ENCODE data around the gene ITPR3. TPM values are rescaled to one million over a fixed set of nuclear protein-coding genes. Genes with fewer than 3 reads are reported as not detected.

ITPR3 gene
- total RNA-seq, 1 experiment from 2014 or later: 23.4 TPM

DNA sequence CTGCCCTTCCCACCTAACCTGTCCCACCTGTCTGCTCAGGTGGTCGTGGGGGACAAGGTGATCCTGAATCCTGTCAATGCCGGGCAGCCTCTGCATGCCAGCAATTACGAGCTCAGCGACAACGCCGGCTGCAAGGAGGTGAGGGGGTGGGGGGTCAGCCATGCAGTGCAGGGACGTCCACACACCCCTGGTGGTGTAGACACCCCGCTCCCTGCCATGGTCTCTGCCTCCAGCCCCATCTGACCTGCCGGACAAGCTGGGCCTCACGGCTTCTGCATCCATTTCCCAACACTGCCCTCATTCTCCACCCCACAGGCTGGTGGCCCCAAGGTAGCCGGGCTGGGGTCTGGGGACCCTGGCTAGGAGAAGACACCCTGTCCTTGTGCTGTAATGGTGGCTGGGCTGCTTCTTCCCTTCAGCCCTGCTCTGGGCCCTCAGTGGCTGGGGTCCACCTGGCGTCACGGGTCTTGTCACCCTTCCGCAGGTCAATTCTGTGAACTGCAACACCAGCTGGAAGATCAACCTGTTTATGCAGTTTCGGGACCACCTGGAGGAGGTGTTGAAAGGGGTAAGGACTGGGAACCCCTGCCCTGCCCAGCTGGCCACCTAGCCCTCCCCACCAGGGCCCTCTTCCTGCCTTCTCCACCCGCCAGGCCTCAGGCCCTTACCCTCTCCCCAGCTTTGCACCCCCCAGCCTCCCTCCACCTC lies 38.0 kb downstream of the ITPR3 start:
- no peaks in the 10 kb centered on the region for H3K27me3 ChIP-seq (ENCODE audit: control insufficient read depth, insufficient read depth, low read length)
- no peak overlapping the region for H3K4me3 ChIP-seq (ENCODE audit: insufficient read depth, low read depth, low read length)
- DNase-seq: peak; percentile 58

DNA sequence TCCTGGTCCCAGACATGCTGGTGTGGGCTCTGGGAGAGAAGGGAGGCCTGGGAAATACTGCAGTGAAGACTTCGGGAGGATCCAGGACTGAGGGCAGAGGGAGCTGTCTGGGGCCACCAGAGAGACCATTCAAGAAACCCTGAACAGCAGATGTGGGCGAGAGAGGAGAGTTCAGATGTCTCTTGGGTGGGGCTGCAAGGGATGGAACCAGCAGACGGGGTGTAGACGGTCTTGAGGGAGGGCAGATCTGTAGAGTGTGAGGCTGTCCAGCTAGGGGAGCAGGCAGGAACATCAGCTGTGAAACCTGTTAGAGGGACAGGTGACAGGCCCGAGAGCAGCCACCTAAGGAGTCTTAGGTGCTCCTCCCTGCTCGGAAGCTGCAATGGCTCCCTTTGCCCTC lies 38.9 kb downstream of the ITPR3 start:
- Histone ChIP-seq H3K36me3 (replicated peaks; ENCODE audit: control insufficient read depth, insufficient read depth, low read length) (peaks cover 5% of the 10 kb centered on the region), H3K4me3 (ENCODE audit: insufficient read depth, low read depth, low read length) (no peak overlapping the region), H3K27me3 (ENCODE audit: control insufficient read depth, insufficient read depth, low read length) (no peaks in the 10 kb centered on the region)
- no peak for DNase-seq

More for the DNA sequence above, 38.0 kb downstream of the ITPR3 start:
- peaks cover 5% of the 10 kb centered on the region for H3K36me3 ChIP-seq (replicated peaks; ENCODE audit: control insufficient read depth, insufficient read depth, low read length)

DNA sequence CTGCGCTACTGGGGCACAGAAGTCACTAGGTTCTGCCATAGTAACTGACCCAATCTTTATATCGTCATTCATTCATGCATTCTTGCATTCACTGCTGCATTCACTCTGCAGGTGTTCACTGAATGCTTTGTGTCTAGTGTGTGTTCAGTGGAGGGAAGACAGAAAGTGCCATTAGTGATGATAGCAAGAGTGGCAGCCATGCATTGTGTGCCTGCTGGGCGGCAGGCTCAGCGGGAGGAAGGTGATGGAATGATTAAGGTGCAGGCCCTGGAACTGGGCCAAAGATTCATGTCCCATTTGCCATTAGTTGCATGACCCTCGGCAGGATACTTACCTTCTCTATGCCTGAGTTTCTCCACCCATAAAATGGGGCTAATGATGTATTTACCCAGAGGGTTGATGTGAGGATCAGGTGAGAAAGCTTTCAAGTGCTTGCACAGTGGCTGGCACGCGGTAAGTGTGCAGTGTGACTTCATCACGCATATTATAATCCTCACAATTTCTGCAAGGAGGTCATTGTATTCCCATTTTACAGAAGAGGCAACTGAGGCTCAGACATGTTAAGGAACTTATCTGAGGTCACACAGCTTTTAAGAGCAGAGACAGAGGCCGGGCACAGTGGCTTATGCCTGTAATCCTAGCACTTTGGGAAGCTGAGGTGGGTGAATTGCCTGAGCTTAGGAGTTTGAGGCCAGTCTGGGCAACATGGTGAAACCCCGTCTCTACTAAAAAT lies 40.1 kb downstream of the ITPR3 start:
- no peak for DNase-seq
- Histone ChIP-seq H3K36me3 (replicated peaks; ENCODE audit: control insufficient read depth, insufficient read depth, low read length) (peaks cover 5% of the 10 kb centered on the region), H3K4me3 (ENCODE audit: insufficient read depth, low read depth, low read length) (no peak overlapping the region), H3K27me3 (ENCODE audit: control insufficient read depth, insufficient read depth, low read length) (no peaks in the 10 kb centered on the region)

DNA sequence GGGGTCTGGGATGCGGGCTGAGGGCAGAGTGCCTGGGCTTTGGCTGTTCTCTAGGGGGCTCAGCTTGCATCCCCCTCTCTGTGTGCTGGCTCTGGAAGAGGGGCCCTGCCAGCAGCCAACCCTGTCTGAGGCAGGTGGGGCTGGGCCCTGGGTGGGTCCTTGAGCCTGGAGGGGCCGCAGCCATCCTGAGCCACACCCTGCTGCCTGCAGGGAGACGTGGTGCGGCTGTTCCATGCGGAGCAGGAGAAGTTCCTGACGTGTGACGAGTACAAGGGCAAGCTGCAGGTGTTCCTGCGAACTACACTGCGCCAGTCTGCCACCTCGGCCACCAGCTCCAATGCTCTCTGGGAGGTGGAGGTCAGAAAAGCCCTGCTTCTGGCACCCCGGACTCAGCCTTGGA lies 41.2 kb downstream of the ITPR3 start:
- peaks cover 9% of the 10 kb centered on the region for H3K36me3 ChIP-seq (replicated peaks; ENCODE audit: control insufficient read depth, insufficient read depth, low read length)
- no peak for DNase-seq
- no peak overlapping the region for H3K4me3 ChIP-seq (ENCODE audit: insufficient read depth, low read depth, low read length)
- H3K27me3 ChIP-seq (ENCODE audit: control insufficient read depth, insufficient read depth, low read length): no peaks in the 10 kb centered on the region

DNA sequence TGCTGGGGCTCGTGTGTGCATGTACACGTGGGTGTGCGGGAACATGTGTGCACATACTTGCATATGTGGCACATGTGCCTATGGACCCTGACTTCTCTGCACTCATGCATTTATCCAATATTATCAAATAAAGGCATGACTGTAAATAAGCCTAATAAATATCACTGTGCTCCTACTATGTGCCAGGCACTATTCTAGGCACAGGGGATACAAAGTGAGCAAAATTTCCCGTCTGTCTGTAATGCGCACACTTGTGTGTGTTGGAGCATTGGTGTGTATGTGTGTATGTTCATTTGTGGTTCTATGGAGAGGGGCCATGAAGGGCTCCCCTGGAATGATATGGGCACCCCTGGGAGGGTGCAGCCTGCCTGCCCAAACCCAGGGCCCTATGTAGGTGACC lies 41.9 kb downstream of the ITPR3 start:
- no peak for DNase-seq
- Histone ChIP-seq H3K4me3 (ENCODE audit: insufficient read depth, low read depth, low read length) (no peak overlapping the region), H3K27me3 (ENCODE audit: control insufficient read depth, insufficient read depth, low read length) (no peaks in the 10 kb centered on the region), H3K36me3 (replicated peaks; ENCODE audit: control insufficient read depth, insufficient read depth, low read length) (peaks cover 12% of the 10 kb centered on the region)

DNA sequence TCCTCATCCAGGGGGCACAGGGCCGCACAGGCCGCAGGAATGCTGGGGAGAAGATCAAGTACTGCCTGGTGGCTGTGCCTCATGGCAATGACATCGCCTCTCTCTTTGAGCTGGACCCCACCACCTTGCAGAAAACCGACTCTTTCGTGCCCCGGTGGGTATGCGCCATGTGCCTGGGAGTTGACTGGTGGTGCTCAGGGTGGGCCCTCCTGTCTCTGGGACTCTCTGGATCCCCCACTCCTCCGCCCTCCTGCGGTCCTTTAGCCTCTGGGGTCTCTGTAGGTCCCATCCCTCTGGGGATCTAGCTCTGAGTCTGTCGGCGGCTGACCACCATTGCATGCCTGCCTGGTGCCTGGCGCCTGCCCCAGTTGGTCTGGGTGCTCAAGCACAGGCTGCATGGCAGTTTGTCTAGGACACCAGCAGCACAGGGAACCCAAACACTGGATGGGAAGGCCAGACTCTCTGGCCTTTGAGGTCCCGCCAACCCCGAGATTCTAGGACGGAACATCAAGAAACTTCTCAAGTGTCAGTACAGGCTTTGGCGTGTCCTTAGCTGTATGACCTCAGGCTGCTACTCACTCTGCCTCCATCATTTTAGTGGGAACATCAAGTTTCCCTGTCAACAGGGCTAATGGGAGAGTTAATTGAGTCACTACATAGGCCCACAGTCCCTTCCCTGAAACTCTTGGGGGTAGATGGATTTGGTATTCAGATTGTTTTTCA lies 42.8 kb downstream of the ITPR3 start:
- peaks cover 12% of the 10 kb centered on the region for H3K36me3 ChIP-seq (replicated peaks; ENCODE audit: control insufficient read depth, insufficient read depth, low read length)
- no peaks in the 10 kb centered on the region for H3K27me3 ChIP-seq (ENCODE audit: control insufficient read depth, insufficient read depth, low read length)
- no peak overlapping the region for H3K4me3 ChIP-seq (ENCODE audit: insufficient read depth, low read depth, low read length)
- no peak for DNase-seq

DNA sequence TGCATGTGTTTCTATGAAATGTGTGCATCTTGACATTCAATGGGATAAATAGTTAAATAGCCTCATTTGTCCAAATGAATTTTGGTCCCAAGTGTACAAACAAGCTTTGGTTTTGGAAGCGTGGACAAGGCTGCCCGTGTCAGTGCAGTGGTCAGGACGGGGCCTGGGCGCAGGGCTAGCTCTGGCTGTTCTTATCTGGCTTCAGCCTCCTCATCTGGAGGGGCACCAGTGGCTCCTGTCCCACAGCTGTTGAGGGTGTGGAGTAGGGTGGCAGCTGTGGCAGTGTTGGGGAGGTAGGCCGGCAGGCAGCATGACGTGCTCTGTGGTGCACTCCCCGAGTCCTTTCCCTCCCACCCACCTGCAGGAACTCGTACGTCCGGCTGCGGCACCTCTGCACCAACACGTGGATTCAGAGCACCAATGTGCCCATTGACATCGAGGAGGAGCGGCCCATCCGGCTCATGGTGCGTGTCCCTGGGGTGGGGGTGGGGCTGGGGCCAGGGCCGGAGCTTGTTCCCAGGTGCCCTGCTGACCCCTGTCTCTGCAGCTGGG lies 43.5 kb downstream of the ITPR3 start:
- Histone ChIP-seq H3K36me3 (replicated peaks; ENCODE audit: control insufficient read depth, insufficient read depth, low read length) (peaks cover 10% of the 10 kb centered on the region), H3K4me3 (ENCODE audit: insufficient read depth, low read depth, low read length) (no peak overlapping the region), H3K27me3 (ENCODE audit: control insufficient read depth, insufficient read depth, low read length) (no peaks in the 10 kb centered on the region)
- no peak for DNase-seq

DNA sequence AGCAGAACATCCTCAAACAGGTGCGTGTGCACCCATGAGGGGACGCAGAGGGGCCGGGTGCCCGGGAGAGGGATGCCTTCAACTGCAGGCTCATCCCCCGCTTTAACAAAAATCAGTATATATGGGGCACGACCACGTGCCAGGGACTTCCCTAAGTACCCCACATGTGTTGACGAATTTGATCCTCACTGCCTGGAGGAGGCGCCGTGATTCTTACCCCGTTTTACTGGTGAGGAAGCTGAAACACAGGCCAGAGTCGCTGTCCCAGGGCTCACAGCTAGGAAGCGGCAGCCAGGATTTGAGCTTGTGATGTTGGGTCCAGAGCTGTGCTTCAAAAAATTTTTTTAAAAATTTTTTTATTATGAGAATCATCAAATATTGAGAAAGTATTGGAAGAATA lies 44.8 kb downstream of the ITPR3 start:
- H3K27me3 ChIP-seq (ENCODE audit: control insufficient read depth, insufficient read depth, low read length): no peaks in the 10 kb centered on the region
- H3K4me3 ChIP-seq (ENCODE audit: insufficient read depth, low read depth, low read length): no peak overlapping the region
- DNase-seq: peak; percentile 81
- peaks cover 10% of the 10 kb centered on the region for H3K36me3 ChIP-seq (replicated peaks; ENCODE audit: control insufficient read depth, insufficient read depth, low read length)

DNA sequence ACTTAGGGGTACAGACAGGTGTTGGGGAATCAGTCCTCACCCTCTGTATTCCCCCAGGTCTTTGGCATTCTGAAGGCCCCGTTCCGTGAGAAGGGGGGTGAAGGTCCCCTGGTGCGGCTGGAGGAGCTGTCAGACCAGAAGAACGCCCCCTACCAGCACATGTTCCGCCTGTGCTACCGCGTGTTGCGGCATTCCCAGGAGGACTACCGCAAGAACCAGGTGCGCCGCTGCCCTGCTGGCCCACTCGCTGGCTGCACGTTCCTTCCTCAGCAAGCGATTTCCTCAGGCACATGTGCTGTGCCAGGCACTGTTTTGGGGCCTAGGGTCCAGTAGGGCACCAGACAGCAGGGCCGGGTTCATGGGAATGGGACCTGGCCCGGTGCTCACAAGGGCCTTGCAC lies 46.0 kb downstream of the ITPR3 start:
- DNase-seq: peak; percentile 66
- Histone ChIP-seq H3K36me3 (replicated peaks; ENCODE audit: control insufficient read depth, insufficient read depth, low read length) (peaks cover 10% of the 10 kb centered on the region), H3K27me3 (ENCODE audit: control insufficient read depth, insufficient read depth, low read length) (no peaks in the 10 kb centered on the region), H3K4me3 (ENCODE audit: insufficient read depth, low read depth, low read length) (no peak overlapping the region)

DNA sequence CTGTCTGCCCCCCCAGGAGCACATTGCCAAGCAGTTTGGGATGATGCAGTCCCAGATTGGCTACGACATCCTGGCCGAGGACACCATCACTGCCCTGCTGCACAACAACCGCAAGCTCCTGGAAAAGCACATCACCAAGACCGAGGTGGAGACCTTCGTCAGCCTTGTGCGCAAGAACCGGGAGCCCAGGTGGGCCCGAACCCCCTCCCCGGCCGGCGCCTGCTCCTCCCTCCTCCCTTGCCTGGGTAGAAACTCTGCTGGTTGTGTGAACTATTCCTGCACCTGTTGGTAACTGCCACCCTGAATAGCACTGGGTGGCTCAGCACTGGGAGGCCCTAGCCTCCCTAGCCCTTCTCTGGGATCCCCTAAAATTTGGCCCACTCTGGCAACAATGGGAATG lies 46.7 kb downstream of the ITPR3 start:
- no peak for DNase-seq
- Histone ChIP-seq H3K27me3 (ENCODE audit: control insufficient read depth, insufficient read depth, low read length) (no peaks in the 10 kb centered on the region), H3K36me3 (replicated peaks; ENCODE audit: control insufficient read depth, insufficient read depth, low read length) (peaks cover 10% of the 10 kb centered on the region), H3K4me3 (ENCODE audit: insufficient read depth, low read depth, low read length) (no peak overlapping the region)

DNA sequence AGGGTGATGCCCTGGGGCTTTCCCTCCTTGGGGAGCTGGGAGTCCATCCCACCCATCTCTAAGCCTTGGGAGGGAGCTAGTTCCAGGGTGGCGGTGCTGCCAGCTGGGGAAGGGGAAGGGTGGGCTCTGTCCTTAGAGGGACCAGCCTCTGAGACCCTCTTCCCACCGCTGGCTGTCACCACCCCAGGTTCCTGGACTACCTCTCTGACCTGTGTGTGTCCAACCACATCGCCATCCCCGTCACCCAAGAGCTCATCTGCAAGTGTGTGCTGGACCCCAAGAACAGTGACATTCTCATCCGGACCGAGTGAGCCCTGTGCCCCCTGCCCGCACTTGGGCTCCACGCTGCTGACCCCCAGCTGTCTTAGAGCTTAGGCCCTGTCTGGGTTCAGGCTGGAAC lies 47.2 kb downstream of the ITPR3 start:
- no peak for DNase-seq
- no peak overlapping the region for H3K4me3 ChIP-seq (ENCODE audit: insufficient read depth, low read depth, low read length)
- H3K27me3 ChIP-seq (ENCODE audit: control insufficient read depth, insufficient read depth, low read length): no peaks in the 10 kb centered on the region
- peaks cover 10% of the 10 kb centered on the region for H3K36me3 ChIP-seq (replicated peaks; ENCODE audit: control insufficient read depth, insufficient read depth, low read length)

DNA sequence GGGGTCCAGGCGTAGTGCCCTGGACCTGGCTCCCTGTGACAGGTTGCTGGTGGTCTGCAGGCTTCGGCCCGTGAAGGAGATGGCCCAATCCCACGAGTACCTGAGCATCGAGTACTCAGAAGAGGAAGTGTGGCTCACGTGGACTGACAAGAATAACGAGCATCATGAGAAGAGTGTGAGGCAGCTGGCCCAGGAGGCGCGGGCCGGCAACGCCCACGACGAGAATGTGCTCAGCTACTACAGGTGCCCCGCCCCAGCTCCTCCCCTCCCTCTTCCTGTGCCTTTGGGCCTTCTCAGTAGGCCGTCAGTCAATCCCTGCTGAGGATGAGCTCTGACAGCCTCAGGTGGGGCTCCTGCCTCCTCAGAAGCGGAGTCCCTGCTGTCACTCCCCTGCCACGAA lies 47.8 kb downstream of the ITPR3 start:
- peaks cover 12% of the 10 kb centered on the region for H3K36me3 ChIP-seq (replicated peaks; ENCODE audit: control insufficient read depth, insufficient read depth, low read length)
- no peak for DNase-seq
- no peak overlapping the region for H3K4me3 ChIP-seq (ENCODE audit: insufficient read depth, low read depth, low read length)
- no peaks in the 10 kb centered on the region for H3K27me3 ChIP-seq (ENCODE audit: control insufficient read depth, insufficient read depth, low read length)

DNA sequence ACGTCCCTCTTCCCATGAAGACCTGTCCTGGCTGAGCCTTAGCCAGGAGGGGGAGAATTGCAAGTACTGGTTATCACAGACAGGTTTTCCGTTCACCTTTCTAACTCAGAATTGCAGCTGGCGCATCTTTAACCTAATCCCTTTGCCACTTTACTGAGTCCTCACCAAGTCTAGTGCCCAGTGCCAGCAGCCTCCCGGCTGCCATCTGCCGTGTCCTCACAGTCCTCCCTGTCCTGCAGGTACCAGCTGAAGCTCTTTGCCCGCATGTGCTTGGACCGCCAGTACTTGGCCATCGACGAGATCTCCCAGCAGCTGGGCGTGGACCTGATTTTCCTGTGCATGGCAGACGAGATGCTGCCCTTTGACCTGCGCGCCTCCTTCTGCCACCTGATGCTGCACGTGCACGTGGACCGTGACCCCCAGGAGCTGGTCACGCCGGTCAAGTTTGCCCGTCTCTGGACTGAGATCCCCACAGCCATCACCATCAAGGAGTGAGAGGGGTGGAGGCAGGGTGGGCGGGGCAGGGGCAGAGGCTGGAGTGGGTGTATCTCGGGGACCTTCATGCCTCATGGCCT lies 49.1 kb downstream of the ITPR3 start:
- H3K4me3 ChIP-seq (ENCODE audit: insufficient read depth, low read depth, low read length): no peak overlapping the region
- peaks cover 12% of the 10 kb centered on the region for H3K36me3 ChIP-seq (replicated peaks; ENCODE audit: control insufficient read depth, insufficient read depth, low read length)
- no peaks in the 10 kb centered on the region for H3K27me3 ChIP-seq (ENCODE audit: control insufficient read depth, insufficient read depth, low read length)
- no peak for DNase-seq

DNA sequence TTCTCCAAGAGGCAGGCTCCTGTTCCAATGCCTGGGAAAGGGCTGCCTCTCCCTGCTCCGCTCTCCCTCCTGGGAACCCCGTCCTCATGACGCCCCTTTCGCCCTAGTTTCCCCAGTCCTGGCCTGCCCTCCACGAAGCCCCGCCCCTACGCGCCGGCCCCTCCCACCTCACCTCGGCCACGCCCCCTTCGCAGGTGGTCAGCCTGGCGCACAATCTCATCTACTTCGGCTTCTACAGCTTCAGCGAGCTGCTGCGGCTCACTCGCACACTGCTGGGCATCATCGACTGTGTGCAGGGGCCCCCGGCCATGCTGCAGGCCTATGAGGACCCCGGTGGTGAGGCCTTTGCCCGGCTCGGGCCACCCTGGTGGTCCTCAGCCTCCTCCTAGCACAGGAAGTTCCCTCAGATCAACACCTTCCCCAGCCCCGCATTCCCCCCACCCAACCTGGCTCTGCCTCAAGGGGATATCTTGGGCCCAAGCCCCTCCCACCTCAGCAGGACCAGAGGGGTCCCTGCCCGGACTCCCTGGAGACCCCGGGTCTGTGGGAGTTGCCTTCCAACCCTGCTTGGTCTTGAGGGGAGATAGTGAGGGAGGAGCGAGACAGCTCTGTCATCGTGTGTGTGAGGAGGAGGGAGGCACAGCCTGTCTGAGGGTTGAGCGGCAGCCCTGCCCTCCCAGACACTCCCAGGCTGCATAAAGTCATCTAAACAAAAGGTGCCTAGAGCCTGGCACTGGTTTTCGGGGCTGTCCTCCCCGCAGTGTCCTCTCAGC lies 50.0 kb downstream of the ITPR3 start:
- H3K27me3 ChIP-seq (ENCODE audit: control insufficient read depth, insufficient read depth, low read length): no peaks in the 10 kb centered on the region
- H3K4me3 ChIP-seq (ENCODE audit: insufficient read depth, low read depth, low read length): no peak overlapping the region
- peaks cover 15% of the 10 kb centered on the region for H3K36me3 ChIP-seq (replicated peaks; ENCODE audit: control insufficient read depth, insufficient read depth, low read length)
- DNase-seq: peak; percentile 99
